MCF 10A (cell line): ENCODE measurements around the gene OR51T1. TPM values are rescaled to one million over a fixed set of nuclear protein-coding genes. Genes with fewer than 3 reads are reported as not detected.

Experiments used
- BruUV-seq: library from RNA; stranded (reverse); fragments of 400-500 nt; replicated peaks from 2 replicates; lab custom pipeline; 2021; lab: Mats Ljungman, UMichigan
- CTCF ChIA-PET: fragments of 300-600 bp; sonication (Branson Sonifier 250); formaldehyde crosslinking; extraction: SDS; loops from one replicate; lab custom pipeline; 2021; ENCODE audit warnings: antibody characterized with exemption, inconsistent platforms; lab: Yijun Ruan, JAX
- POLR2A ChIA-PET: fragments of 300-600, 350-650 bp; sonication (Branson Sonifier 250); formaldehyde crosslinking; extraction: SDS; loops from one replicate; lab custom pipeline; 2020; ENCODE audit warnings: antibody characterized with exemption, inconsistent platforms; lab: Yijun Ruan, JAX
- DNase-seq: peaks from one replicate; pipeline ENCODE4 v3.0.0-alpha.2; 2018; ENCODE audit not compliant: unreplicated experiment
- H3K27ac Mint-ChIP-seq: one replicate; pipeline ENCODE4 v1.8.0; 2022; ENCODE audit warnings: mild to moderate bottlenecking, low read depth, mixed read lengths; ENCODE audit not compliant: unreplicated experiment
- H3K27me3 Mint-ChIP-seq: one replicate; pipeline ENCODE4 v1.8.0; 2022; ENCODE audit warnings: mixed read lengths; ENCODE audit not compliant: insufficient read depth, unreplicated experiment
- H3K36me3 Mint-ChIP-seq: one replicate; pipeline ENCODE4 v1.8.0; 2022; ENCODE audit warnings: mild to moderate bottlenecking, moderate library complexity, mixed read lengths; ENCODE audit not compliant: insufficient read depth, unreplicated experiment
- H3K4me1 Mint-ChIP-seq: one replicate; pipeline ENCODE4 v1.8.0; 2022; ENCODE audit warnings: mixed read lengths; ENCODE audit not compliant: insufficient read depth, unreplicated experiment
- H3K4me3 Mint-ChIP-seq: one replicate; pipeline ENCODE4 v1.8.0; 2022; ENCODE audit warnings: mild to moderate bottlenecking, moderate library complexity, mixed read lengths; ENCODE audit not compliant: unreplicated experiment
- H3K9me3 Mint-ChIP-seq: one replicate; pipeline ENCODE4 v1.8.0; 2022; ENCODE audit warnings: mixed read lengths; ENCODE audit not compliant: unreplicated experiment
- CTCF ChIP-seq: fragments of 200-600 bp; IDR thresholded peaks from one replicate; pipeline ENCODE4 v1.8.0; 2022; ENCODE audit warnings: antibody characterized with exemption, mild to moderate bottlenecking; ENCODE audit not compliant: unreplicated experiment
- intact Hi-C: fragments of 100-400 bp; cut with micrococcal nuclease; formaldehyde crosslinking; loops from 2 replicates; pipeline ENCODE4 v1.14.1; 2022
- total RNA-seq: library from RNA; stranded (reverse); gene quantifications from 2 replicates; pipeline ENCODE4 v1.2.3, GENCODE V29; 2022

OR51T1 gene
- total RNA-seq, 1 experiment from 2014 or later, result not detected

GRCh38 chr11:4886186-4886585, 4.5 kb downstream of the OR51T1 start:
- Mint-ChIP-seq H3K27ac (no peak overlapping the region), H3K9me3 (peaks cover 8% of the 10 kb centered on the region), H3K27me3 (peaks cover 30% of the 10 kb centered on the region), H3K36me3 (peaks cover 6% of the 10 kb centered on the region), H3K4me1 (no peaks in the 10 kb centered on the region), H3K4me3 (no peak overlapping the region)
- no TSS peak for BruUV-seq
- DNase-seq, result no peak
- TF ChIP-seq CTCF, result no peak
- intact Hi-C loops, result no loop called here
- CTCF ChIA-PET, result no interaction called here
- POLR2A ChIA-PET, result no interaction called here

- TF ChIP-seq CTCF, result no peak
- peaks cover 6% of the 10 kb centered on the region for H3K36me3 Mint-ChIP-seq
- H3K4me3 Mint-ChIP-seq, result no peak overlapping the region
- no TSS peak for BruUV-seq
- POLR2A ChIA-PET, result interaction anchor here (0.7 kb wide), 1 partner anchor 8 kb away, joined by 3 read pairs; no protein-coding TSS in a partner anchor
- peaks cover 5% of the 10 kb centered on the region for H3K4me1 Mint-ChIP-seq
- H3K27ac Mint-ChIP-seq, result no peak overlapping the region
- intact Hi-C loops, result no loop called here
- no peak for DNase-seq
- peaks cover 8% of the 10 kb centered on the region for H3K9me3 Mint-ChIP-seq
- H3K27me3 Mint-ChIP-seq, result peaks cover 16% of the 10 kb centered on the region
- CTCF ChIA-PET, result no interaction called here
Measured at GRCh38 chr11:4887591-4887990, 5.9 kb downstream of the OR51T1 start.

- intact Hi-C loops, result no loop called here
- Mint-ChIP-seq H3K27me3 (peaks cover 10% of the 10 kb centered on the region), H3K36me3 (peaks cover 6% of the 10 kb centered on the region), H3K4me3 (no peak overlapping the region), H3K4me1 (peaks cover 5% of the 10 kb centered on the region), H3K27ac (no peak overlapping the region), H3K9me3 (peaks cover 8% of the 10 kb centered on the region)
- no peak for DNase-seq
- BruUV-seq, result no TSS peak
- ChIA-PET CTCF (no interaction called here), POLR2A (no interaction called here)
- TF ChIP-seq CTCF, result no peak
Measured at GRCh38 chr11:4890279-4890678, 8.6 kb downstream of the OR51T1 start.

DNA sequence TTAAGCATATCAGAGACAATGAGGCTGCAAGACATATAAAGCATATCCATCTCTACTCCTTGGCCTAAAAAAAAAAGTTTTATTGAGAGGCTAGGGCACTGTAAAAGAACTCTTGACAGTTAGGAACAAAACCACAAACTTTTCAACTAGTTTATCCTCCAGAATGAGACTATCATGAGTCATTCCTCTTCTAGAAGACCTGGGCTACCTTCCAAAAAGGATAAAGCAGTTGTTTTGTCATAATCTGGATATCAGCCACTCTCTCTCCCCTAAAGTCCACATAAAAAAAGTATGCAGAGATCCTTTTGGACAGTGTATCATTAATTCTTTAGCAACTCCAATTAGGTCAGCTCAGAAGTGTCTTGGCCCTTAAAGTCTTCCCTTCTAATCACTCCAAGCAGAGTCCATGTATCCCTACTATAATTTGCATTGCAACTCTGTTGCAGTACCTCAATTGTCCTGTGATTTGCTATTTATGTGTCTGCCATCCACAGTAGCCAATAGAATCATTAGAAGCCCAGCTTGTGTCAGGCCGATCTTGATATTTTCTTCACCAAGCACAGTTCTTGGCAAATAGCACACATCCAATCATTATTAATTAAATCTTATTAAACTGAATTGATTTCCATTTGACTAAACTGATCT, 10.4 kb downstream of the OR51T1 start:
- BruUV-seq, result no TSS peak
- intact Hi-C loops, result no loop called here
- H3K4me1 Mint-ChIP-seq, result peaks cover 5% of the 10 kb centered on the region
- peak; percentile 24 for TF ChIP-seq CTCF
- peaks cover 8% of the 10 kb centered on the region for H3K9me3 Mint-ChIP-seq
- DNase-seq, result peak; percentile 85
- CTCF ChIA-PET, result interaction anchor here (1.3 kb wide), 1 partner anchor 353 kb away, joined by 3 read pairs; no protein-coding TSS in a partner anchor
- H3K36me3 Mint-ChIP-seq, result peaks cover 6% of the 10 kb centered on the region
- no peak overlapping the region for H3K27ac Mint-ChIP-seq
- no peak overlapping the region for H3K4me3 Mint-ChIP-seq
- H3K27me3 Mint-ChIP-seq, result peaks cover 28% of the 10 kb centered on the region
- POLR2A ChIA-PET, result no interaction called here
